GM21381 (cell line): ENCODE measurements around the gene LRRC27.

Experiments used
- ATAC-seq: cut with Tn5 transposase; IDR thresholded peaks from one replicate; pipeline ENCODE4 v1.9.1; 2021; ENCODE audit warnings: mild to moderate bottlenecking, moderate library complexity; ENCODE audit not compliant: unreplicated experiment

Gene LRRC27

DNA sequence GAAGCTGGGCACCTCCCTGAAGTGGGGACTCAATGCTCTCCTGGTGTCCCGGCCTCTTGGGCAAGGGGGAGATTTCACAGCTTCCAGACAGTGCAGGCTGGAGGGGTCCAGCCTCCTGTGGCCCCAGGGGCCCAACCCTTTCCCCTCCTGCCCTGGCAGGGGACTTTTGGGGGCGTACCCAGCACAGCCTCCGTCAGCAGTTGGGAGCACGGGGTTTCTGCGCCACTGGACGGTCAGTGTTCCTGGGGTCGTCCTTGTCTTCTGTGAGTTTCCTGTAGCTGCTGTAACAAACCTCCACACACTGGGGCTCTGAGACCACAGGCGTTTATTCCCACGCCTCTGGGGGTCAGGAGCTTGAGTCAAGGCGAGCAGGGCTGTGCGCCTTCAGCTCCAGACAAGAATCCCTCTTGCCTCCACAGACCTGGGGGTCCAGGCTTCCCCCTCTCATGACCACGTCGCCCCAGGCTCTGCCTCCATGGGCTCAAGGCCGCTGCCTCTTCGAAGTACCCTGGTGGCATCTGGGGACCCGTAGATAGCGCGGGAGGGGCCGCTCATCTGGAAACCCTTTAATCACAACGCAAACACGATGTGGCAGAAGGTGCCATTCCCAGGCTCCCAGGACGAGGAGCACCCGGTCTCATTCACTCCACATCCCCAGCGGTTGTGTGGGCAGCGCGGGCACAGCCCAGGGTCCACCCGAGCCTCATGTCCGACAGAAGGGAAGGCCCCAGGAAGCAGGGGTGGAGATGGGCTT lies 79.0 kb downstream of the LRRC27 start:
- no peak for ATAC-seq

- no peak for ATAC-seq
Measured at GRCh38 chr10:132411561-132412253, 79.7 kb downstream of the LRRC27 start.

GRCh38 chr10:132412316-132413192 lies 80.6 kb downstream of the LRRC27 start:
- ATAC-seq = no peak

DNA sequence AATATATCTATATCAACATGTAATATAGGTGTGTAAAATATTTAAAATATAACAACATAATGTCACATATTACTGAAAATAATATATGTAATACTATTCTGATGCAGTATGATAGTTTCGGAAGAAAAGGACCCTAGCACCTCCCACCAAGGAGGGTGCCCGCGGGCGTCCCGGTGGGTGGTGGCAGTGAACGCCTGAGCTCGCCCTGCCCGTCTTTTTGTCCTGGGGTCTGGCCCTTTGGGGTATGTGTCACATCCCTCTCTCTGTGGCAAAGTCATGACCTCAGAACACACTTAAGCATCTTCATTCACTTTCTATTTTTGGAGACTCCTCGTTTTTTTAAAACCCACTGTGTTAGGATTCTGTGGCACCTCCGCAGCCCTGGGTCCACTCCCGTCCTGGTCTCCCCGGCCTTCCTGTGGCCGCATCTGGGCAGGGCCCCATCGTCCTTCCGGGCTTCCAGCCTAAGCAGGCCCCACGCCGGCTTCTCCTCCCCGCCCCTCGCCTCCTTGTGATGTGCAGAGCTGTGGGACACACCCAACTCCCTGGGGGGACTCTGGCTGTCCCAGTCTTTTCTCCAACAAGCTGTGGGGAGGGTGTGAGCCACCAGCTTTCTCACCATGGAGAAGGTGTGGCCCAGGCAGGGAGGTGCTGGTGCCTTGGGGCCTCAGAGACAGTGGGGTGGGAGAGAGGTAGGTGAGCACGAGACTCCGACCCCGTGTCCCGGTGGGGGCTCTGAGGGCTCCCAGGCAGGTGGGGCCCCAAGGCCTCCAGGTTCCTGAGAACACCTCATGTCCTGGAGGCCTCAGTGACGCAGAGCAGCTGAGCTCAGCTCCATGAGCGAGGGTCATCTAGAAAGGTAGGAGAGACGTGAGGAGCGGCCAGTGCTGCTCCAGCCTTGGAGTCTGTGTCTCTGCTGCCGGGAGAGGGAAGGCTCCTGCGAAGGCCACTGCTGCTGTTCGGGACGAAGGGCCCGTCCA lies 81.5 kb downstream of the LRRC27 start:
- ATAC-seq = no peak

DNA sequence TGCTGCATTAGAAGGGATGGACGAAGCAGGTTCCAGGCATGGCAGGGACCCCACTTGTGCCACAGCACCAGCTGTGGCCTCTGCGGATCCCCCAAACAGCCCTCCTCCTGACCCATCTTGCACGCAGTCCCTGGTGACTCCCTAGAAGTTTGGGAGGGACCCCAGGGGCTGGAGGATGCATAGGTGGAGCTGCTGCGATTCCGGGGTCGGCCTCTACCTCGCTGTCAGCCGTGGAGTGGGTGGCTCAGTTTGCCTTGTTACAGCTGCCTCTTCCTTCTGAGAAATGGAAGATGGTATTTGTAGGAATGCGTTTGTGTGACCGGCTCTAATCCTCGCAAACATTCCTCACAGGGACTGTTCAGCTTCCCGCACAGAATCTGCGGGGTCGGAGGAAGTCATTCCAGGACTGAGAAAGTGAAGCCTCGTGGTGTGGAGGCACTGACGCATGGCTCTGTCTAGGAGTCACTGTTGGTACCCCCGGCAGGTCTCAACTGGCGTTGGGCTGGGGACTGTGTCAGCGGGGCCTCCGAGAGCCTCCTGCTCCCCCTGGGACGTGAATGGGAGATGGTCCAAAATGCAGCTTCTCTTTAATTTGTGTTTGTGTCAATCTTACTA lies 82.5 kb downstream of the LRRC27 start:
- no peak for ATAC-seq

DNA sequence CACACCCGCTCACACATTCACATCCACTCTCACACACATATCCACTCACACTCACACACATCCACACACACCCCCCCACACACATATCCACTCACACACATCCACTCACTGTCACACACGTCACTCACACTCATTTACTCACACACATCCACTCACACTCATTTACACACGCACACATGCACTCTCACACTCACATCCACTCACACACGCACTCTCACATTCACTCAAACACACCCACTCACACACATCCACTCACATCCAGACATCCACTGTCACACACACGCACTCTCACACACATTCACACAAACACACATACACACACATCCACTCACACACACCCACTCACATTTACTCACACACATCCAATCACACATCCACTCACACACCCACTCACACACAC lies 83.3 kb downstream of the LRRC27 start:
- no peak for ATAC-seq

DNA sequence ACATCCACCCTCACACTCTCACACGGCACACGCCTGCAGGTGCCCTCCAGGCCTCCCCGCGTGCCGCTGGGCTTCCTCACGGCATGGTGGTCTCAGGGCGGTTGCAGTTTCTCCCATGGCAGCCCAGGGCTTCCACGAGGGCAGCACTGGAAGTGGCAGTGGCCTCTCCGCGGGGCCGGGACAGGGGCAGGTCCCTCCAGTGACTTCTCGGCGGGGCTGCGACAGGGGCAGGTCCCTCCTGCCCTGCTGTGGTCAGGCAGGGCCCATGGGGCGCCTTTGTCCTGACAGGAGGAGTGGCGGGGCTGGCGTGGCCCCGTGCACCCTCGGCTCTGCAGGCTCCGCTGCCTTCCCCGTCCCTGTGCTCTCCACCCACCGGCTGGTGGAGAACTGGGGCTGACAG lies 84.0 kb downstream of the LRRC27 start:
- ATAC-seq = no peak

- ATAC-seq = no peak
Measured at GRCh38 chr10:132416566-132417256, 84.7 kb downstream of the LRRC27 start.

DNA sequence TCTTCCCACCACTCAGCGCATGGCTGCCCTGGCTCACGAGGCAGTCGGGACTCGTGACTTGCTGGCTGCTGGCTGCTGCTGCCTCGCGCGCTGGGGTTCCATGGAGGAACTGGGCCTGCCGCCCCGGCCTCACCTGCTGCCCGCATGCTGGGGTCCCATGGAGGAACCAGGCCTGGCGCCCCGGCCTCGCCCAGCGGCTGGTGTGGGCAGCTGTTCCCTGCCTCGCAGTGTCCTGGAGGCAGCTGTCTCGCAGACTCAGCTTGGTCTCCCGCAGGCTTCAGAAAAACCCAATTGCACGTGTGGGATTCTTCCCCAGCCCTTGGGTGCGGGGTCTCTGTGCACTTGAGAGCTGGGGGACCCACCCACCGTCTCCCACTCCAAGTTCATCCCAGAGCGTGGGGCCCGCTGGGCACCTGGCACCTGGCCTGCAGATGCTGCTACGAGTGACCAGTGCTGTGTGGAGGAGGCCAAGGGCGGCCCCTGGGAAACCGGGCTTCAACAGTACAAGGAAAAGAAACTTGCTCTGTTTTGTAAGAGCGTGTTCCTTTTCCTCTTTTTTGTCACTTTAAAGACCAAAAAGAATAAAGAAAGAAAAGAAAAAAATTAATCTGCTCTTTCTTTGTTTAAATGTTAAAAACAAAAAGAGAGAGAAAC lies 85.4 kb downstream of the LRRC27 start:
- ATAC-seq = no peak

- no peak for ATAC-seq
Measured at GRCh38 chr10:132417957-132418441, 86.0 kb downstream of the LRRC27 start.

GRCh38 chr10:132418527-132419416 lies 86.8 kb downstream of the LRRC27 start:
- ATAC-seq = no peak

DNA sequence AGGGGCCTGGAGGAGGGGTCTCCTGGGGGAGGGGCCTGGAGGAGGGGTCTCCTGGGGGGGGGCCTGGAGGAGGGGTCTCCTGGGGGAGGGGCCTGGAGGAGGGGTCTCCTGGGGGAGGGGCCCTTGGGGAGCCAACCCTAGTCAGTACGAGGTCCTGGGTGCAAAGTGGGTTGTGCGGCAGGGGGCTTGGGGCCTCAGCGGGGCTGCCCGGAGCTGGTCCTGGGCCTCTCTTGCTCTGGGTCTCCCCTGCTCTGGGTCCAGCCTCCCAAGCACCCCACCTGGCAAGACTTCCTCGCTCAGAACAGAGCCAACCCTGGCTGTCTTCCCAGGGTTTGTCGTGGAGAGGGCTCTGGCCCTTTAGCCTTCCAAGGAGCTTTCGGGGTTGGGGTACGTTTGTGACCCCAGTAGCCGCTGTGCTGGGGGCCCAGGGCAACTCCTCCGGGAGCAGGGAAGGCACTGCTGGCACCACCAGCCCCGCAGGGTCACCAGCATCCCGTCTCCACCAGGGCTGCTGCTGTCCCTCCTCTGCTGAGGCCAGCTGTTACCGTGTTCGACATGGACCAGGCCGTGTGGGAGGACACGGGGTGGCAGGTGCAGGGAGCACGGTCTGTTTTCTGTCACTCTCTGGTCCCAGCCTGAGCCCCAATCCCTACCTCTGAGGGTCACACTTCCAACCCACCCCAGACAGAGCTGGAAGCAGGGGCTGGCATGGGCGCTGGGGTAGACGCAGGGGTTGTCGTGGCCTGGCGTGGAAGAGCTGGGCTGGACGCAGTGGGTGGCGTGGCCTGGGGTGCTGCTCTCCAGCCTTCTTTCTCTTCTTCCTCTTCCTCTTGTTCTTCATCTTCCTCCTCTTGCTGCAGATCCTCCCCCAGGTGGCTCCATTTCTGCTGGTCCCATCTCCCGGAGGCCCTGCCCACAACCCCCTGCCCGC lies 87.8 kb downstream of the LRRC27 start:
- no peak for ATAC-seq

DNA sequence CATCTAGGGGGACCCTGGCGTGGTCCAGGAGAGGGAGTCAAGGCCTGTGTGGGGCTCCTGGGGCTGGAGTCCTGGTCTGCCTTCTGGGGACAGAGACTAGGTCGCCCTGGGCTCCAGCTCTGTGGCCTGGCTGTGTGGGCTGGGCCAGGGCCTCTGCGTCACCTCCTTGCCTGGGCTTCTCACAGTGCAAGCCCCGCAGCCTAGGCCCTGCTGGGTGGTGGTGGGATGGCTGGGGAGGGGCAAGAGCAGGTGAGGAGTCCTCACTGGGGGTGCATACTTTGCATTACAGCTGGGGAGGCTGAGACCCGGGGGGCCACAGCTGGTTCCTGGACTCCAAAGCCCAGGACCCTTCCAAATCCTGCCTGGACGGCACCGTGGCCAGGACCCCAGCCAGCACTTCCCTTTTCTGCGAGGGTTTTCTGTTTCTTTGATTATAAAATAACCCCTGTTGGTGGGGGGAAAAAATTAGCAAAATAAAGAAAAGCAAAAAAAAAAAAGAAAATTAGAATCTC lies 88.5 kb downstream of the LRRC27 start:
- ATAC-seq = no peak

- ATAC-seq = peak; percentile 52
Measured at GRCh38 chr10:132420981-132421846, 89.2 kb downstream of the LRRC27 start.
